Breast epithelium (tissue), 3 donors: ENCODE measurements around the gene TTI1.

ENCODE experiments used
- CTCF ChIP-seq, 3 donors: fragments of 450-650 bp; IDR thresholded peaks; one replicate each; pipeline ENCODE4 v1.5.1; 2016 to 2017; ENCODE audit warnings: antibody characterized with exemption in 3 of 3, mild to moderate bottlenecking in 3 of 3, moderate library complexity in 3 of 3
- POLR2A ChIP-seq: fragments of 450-650 bp; IDR thresholded peaks from one replicate; pipeline ENCODE4 v1.6.1; 2016; ENCODE audit warnings: antibody characterized with exemption, mild to moderate bottlenecking, moderate library complexity

- TF ChIP-seq POLR2A (no peak), CTCF (IDR thresholded peaks at IDR 0.05) (no peak)
Measured at GRCh38 chr20:37997516-37997915, 35.7 kb downstream of the TTI1 start.
